Endothelial cell of umbilical vein (primary cell): Measurements from ENCODE around the gene EFHB.

Experiments used
- CTCF ChIP-seq, 2 donors: IDR thresholded peaks; 1 replicate in 1 of 2; 2 replicates in 1 of 2; pipeline ENCODE4 v1.5.1; 2011; ENCODE audit warnings: low read length in 2 of 2, mild to moderate bottlenecking in 2 of 2, moderate library complexity in 2 of 2, control low read depth in 1 of 2, inconsistent platforms in 1 of 2, low read depth in 1 of 2; ENCODE audit not compliant: insufficient read depth in 1 of 2; ENCODE audit errors: extremely low read depth in 1 of 2
- POLR2A ChIP-seq: IDR thresholded peaks from 2 replicates; pipeline ENCODE4 v1.6.1; 2012; ENCODE audit warnings: low read depth, mild to moderate bottlenecking, control low read depth, low read length
- TF ChIP-seq, protein P1 (sequence below): IDR thresholded peaks from 2 replicates; pipeline ENCODE4 v1.6.1; 2011; ENCODE audit not compliant: insufficient read depth, insufficient read length

- TF ChIP-seq CTCF (IDR thresholded peaks at IDR 0.05; ENCODE audit: extremely low read depth in 1 of 2, insufficient read depth in 1 of 2, low read depth in 1 of 2, low read length in 2 of 2) (no peak), POLR2A (no peak)
- TF ChIP-seq, protein P1, sequence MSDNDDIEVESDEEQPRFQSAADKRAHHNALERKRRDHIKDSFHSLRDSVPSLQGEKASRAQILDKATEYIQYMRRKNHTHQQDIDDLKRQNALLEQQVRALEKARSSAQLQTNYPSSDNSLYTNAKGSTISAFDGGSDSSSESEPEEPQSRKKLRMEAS = no peak
Measured at GRCh38 chr3:19961960-19962359, 27.9 kb upstream of the EFHB start.
